ENCODE measurements around the gene WTIP.
A peak's percentile ranks its signal among the peaks of the same experiment; 100 is the strongest.
"Not testable (repeated sequence)": the region's sequence is repeated elsewhere in the genome, so short reads cannot be mapped to it uniquely, and the experiment has no call there.

WTIP gene

GRCh38 chr19:34504273-34504808 lies 22.8 kb downstream of the WTIP start:
- no peak for DNase-seq

- no peak for DNase-seq
Observed at GRCh38 chr19:34504809-34505291, 23.3 kb downstream of the WTIP start.

GRCh38 chr19:34505321-34506025 lies 23.9 kb downstream of the WTIP start:
- DNase-seq: no peak

- DNase-seq: no peak
Observed at GRCh38 chr19:34506026-34506370, 24.4 kb downstream of the WTIP start.

- DNase-seq: no peak
Observed at GRCh38 chr19:34507414-34508067, 26.0 kb downstream of the WTIP start.

GRCh38 chr19:34508540-34508939 lies 27.0 kb downstream of the WTIP start:
- no peak for DNase-seq

- DNase-seq: not testable (repeated sequence)
Observed at GRCh38 chr19:34510904-34511303, 29.3 kb downstream of the WTIP start.

GRCh38 chr19:34512254-34512822 lies 30.8 kb downstream of the WTIP start:
- DNase-seq: no peak

GRCh38 chr19:34513767-34514166 lies 32.2 kb downstream of the WTIP start:
- no peak for DNase-seq

- DNase-seq: no peak
Observed at GRCh38 chr19:34519602-34520001, 38.0 kb downstream of the WTIP start.

- no peak for DNase-seq
Observed at GRCh38 chr19:34523408-34523807, 41.9 kb downstream of the WTIP start.

- DNase-seq: no peak
Observed at GRCh38 chr19:34525001-34525400, 43.4 kb downstream of the WTIP start.

- DNase-seq: no peak
Observed at GRCh38 chr19:34534206-34534605, 52.6 kb downstream of the WTIP start.

- no peak for DNase-seq
Observed at GRCh38 chr19:34539396-34539795, 57.8 kb downstream of the WTIP start.

GRCh38 chr19:34540811-34541557 lies 59.4 kb downstream of the WTIP start:
- DNase-seq: no peak

- DNase-seq: no peak
Observed at GRCh38 chr19:34549833-34550232, 68.3 kb downstream of the WTIP start.

GRCh38 chr19:34555447-34555846 lies 73.9 kb downstream of the WTIP start:
- DNase-seq: peak; percentile 5

- peak; percentile 29 for DNase-seq
Observed at GRCh38 chr19:34556488-34556887, 74.9 kb downstream of the WTIP start.

- no peak for DNase-seq
Observed at GRCh38 chr19:34559045-34559444, 77.5 kb downstream of the WTIP start.

GRCh38 chr19:34560229-34560628 lies 78.7 kb downstream of the WTIP start:
- no peak for DNase-seq

Measured in fibroblast of skin of scalp (primary cell).